Measurements from ENCODE around the gene C19orf67.
A peak's percentile ranks its signal among the peaks of the same experiment; 100 is the strongest.

- TF ChIP-seq, protein P1, sequence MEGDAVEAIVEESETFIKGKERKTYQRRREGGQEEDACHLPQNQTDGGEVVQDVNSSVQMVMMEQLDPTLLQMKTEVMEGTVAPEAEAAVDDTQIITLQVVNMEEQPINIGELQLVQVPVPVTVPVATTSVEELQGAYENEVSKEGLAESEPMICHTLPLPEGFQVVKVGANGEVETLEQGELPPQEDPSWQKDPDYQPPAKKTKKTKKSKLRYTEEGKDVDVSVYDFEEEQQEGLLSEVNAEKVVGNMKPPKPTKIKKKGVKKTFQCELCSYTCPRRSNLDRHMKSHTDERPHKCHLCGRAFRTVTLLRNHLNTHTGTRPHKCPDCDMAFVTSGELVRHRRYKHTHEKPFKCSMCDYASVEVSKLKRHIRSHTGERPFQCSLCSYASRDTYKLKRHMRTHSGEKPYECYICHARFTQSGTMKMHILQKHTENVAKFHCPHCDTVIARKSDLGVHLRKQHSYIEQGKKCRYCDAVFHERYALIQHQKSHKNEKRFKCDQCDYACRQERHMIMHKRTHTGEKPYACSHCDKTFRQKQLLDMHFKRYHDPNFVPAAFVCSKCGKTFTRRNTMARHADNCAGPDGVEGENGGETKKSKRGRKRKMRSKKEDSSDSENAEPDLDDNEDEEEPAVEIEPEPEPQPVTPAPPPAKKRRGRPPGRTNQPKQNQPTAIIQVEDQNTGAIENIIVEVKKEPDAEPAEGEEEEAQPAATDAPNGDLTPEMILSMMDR (IDR thresholded peaks at IDR 0.05), result peak in 1 of 7 experiments; percentile 9
- no peak for TF ChIP-seq POLR2A (IDR thresholded peaks at IDR 0.05)
Measured at GRCh38 chr19:14116918-14117578, 31.5 kb upstream of the C19orf67 start.

Data from body of pancreas (tissue), 4 donors.